DMS 273 (cell line): ENCODE results near the gene ARMC5.
A peak's percentile ranks its signal among the peaks of the same experiment; 100 is the strongest.
"Not testable (repeated sequence)": the region's sequence is repeated elsewhere in the genome, so short reads cannot be mapped to it uniquely, and the experiment has no call there.

ENCODE experiments used
- DNase-seq: peaks from one replicate; lab custom pipeline; 2025; ENCODE audit not compliant: unreplicated experiment; lab: John Stamatoyannopoulos, UW

ARMC5 gene

DNA sequence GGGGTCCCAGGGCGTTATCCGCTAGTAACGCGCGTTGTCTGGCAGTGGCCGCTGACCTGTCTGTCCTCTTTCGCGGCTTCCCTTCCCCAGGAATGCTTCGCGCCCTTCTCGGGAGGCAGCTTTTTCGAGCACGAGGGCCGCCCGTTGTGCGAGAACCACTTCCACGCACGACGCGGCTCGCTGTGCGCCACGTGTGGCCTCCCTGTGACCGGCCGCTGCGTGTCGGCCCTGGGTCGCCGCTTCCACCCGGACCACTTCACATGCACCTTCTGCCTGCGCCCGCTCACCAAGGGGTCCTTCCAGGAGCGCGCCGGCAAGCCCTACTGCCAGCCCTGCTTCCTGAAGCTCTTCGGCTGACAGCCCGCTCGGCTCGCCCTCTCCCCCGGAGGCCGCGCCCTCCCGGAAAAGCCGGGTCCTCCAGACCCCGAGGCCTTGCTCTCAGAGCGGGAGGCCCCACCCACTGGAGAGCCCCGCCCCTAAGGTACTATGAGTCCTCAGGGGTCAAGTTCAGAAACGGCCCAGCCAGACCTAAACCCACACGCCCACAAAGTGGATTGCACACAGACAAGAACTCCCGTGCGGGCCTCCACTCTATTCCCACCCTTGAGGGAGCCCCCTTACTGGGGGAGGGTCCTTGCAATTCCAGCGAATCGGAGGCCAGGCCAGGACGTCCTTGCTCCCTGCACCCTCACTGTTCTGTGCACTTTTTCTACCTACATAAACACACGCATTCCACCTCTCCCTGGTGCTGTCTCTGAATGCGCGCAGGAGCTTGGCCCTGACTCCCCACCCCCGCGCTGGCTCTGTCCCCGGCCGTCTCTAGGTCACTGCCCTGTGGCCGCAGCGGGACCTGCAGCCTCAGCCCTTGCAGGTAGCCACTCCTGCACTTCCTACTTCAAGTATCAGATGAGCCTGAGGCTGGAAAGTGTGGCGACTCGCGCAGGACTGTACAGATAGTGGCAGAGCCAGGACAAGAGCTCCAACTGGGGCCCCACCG is 18.2 kb downstream of the ARMC5 start:
- no peak for DNase-seq

DNA sequence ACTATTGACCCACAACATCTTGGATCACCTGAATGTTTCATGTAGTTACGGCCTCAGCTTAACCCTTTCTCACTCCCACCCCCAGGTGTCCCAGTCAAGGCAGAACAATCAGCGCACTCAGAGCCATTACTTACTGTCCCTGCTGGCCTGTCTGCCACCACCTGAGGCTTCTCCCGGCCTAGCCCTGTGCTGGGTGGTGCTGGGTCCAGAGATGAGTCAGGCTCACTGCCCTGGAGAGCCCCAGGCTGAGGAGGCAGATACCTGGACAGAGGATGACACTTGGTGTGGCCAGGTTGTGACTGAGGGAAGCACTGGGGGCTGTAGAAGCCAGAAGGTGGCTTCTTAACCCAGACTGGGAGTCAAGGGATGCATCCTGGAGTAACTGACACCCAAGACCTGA is 19.7 kb downstream of the ARMC5 start:
- no peak for DNase-seq

DNA sequence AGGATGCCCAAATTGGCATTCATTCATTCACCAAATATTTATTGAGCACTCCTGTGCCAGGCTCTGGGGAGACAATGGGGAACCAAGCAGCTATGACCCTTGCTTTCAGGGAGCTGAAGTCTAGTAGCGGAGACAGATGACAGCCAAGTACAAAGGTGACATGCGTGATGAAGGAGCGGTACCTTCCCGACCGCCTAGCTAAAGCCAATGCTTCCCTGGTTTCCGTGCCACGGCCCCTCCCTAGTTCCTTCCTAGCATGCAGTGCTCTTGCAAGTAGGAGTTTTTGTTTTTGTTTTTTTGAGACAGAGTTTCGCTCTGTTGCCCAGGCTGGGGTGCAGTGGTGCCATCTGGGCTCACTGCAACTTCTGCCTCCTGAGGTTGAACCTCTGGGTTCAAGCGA is 20.4 kb downstream of the ARMC5 start:
- no peak for DNase-seq

GRCh38 chr16:31480851-31481536 is 21.7 kb downstream of the ARMC5 start:
- DNase-seq: no peak

DNA sequence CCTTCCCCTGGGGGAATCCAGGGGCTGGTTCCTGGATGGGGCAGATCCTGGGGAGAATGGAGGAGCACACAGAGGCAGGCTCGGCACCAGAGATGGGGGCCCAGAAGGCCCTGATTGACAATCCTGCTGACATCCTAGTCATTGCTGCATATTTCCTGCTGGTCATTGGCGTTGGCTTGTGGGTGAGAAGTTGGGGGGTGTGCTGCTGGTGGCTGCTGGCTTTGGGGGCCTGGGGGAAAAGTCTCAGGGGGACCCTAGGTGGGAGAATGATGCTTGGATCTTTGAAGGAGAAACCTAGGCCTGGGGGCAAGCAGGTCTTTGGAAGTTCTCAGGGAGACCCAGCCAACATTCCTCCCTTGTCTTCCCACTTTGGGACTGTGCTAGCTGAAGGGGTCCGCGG is 23.8 kb downstream of the ARMC5 start, which contains the start of gene SLC5A2:
TSS of gene SLC5A2 (plus strand) at position 43 of the 400 bp plus-strand sequence. CDS start at position 57, 14 bp downstream.
- no peak for DNase-seq

DNA sequence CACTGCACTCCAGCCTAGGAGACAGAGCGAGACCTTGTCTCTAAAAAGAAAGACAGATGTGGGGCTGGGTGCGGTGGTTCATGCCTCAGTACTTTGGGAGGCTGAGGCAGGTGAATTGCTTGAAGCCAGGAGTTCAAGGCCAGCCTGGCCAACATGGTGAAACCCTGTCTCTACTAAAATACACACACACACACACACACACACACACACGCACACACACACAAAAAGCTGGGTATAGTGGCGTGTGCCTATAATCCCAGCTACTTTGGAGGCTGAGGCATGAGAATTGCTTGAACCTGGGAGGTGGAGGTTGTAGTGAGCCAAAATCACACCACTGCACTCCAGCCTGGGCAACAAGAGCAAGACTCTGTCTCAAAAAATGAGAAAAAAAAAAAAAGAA is 24.7 kb downstream of the ARMC5 start:
- DNase-seq: not testable (repeated sequence)

- no peak for DNase-seq
These were observed 25.3 kb downstream of the ARMC5 start for GRCh38 chr16:31484491-31485171.

GRCh38 chr16:31485571-31485970 is 26.3 kb downstream of the ARMC5 start:
- no peak for DNase-seq

GRCh38 chr16:31486045-31486444 is 26.7 kb downstream of the ARMC5 start:
- no peak for DNase-seq

- no peak for DNase-seq
These were observed 27.9 kb downstream of the ARMC5 start for GRCh38 chr16:31487071-31487719.

DNA sequence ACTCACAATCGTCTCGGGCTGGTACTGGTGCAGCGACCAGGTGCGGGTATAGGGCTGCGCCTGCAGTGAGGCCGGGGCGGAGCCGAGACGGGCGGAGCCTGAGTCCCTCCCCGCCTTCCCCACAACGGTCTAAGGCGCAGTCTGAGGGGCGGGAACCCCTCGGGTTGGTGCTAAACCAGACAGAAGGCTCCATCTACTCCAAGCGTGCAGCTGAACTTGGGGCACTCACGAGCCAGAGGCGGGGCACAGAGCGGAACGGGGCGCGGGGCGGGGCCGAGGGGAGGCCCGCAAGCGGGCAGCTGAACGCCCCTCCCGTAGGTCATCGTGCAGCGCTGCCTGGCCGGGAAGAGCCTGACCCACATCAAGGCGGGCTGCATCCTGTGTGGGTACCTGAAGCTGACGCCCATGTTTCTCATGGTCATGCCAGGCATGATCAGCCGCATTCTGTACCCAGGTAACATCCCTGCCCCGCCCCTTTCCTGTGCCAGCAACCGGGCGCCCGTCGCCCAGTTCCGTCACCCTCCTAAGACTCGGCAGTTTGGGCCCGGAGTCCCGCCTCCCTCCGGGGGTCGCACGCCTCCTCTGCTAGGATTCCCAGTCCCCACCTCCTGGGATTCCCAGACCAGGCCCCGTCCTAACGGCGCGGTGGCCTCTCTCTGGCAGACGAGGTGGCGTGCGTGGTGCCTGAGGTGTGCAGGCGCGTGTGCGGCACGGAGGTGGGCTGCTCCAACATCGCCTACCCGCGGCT is 28.6 kb downstream of the ARMC5 start:
- peak; percentile 78 for DNase-seq

GRCh38 chr16:31488468-31489297 is 29.4 kb downstream of the ARMC5 start:
- peak; percentile 42 for DNase-seq

- no peak for DNase-seq
These were observed 29.9 kb downstream of the ARMC5 start for GRCh38 chr16:31489298-31489564.

DNA sequence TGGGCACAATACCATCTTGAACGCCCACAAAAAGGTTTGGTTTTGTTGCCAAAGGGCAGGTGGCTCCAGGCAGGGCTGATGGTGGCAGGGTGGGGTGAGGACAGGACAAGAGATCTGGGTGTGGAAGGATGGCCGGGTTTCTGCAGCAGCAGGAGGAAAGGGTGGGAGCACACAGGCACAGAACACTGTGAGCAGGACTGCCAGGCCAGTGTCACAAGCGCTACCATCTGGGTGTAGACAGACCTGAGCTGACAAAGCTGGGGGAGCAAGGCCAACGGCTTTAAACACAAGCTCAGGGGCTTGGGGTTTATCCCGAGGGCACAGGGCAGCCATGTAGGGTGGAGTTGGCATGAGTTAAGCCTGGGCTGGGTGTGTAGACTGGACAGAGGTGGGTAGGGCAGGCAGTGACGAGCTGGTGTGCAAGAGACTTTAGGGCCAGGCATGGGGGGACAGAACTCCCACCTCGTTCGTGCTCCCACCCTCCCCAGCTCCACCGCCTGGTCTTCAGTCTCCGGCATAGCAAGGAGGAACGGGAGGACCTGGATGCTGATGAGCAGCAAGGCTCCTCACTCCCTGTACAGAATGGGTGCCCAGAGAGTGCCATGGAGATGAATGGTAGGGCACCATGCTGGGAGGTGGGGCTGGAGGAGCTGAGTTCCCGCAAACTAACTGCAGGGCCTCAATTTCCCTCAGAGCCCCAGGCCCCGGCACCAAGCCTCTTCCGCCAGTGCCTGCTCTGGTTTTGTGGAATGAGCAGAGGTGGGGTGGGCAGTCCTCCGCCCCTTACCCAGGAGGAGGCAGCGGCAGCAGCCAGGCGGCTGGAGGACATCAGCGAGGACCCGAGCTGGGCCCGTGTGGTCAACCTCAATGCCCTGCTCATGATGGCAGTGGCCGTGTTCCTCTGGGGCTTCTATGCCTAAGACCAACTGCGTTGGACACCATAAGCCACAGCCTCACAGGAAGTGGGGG is 30.6 kb downstream of the ARMC5 start:
- DNase-seq: no peak

- DNase-seq: no peak
These were observed 32.6 kb downstream of the ARMC5 start for GRCh38 chr16:31491778-31492418.

GRCh38 chr16:31493506-31494125 is 34.3 kb downstream of the ARMC5 start:
- no peak for DNase-seq

- no peak for DNase-seq
These were observed 37.4 kb downstream of the ARMC5 start for GRCh38 chr16:31496670-31497069.

- DNase-seq: no peak
These were observed 39.2 kb downstream of the ARMC5 start for GRCh38 chr16:31498493-31498892.
